AG04449 (cell line): ENCODE measurements around the gene MEIS1.
A peak's percentile ranks its signal among the peaks of the same experiment; 100 is the strongest.
"Not testable (repeated sequence)": the region's sequence is repeated elsewhere in the genome, so short reads cannot be mapped to it uniquely, and the experiment has no call there.

Experiments used
- CTCF ChIA-PET: fragments of 350-600 bp; formaldehyde crosslinking; extraction: SDS; loops from one replicate; lab custom pipeline; 2021; ENCODE audit warnings: antibody characterized with exemption; lab: Yijun Ruan, JAX
- POLR2A ChIA-PET: fragments of 400-600, 350-600 bp; formaldehyde crosslinking; extraction: SDS; loops from one replicate; lab custom pipeline; 2020; ENCODE audit warnings: antibody characterized with exemption, inconsistent platforms; lab: Yijun Ruan, JAX
- DNase-seq: peaks from one replicate; pipeline ENCODE4 v3.0.0-alpha.2; 2010; ENCODE audit warnings: low read depth, low spot score
- H3K4me3 ChIP-seq: 2 replicates; pipeline ENCODE4 v1.5.1; 2011; ENCODE audit warnings: low read depth, mild to moderate bottlenecking, control low read depth, low read length
- CTCF ChIP-seq: IDR thresholded peaks from one replicate; pipeline ENCODE4 v1.5.1; 2011; ENCODE audit warnings: mild to moderate bottlenecking, moderate library complexity, low read length, control low read depth, inconsistent platforms; ENCODE audit not compliant: insufficient read depth; ENCODE audit errors: missing control alignments

The MEIS1 gene

GRCh38 chr2:66434679-66435548 lies at the start of gene MEIS1:
MEIS1 (plus strand) TSS chr2:66435125; CDS start chr2:66435857, 732 bp downstream.
- H3K4me3 ChIP-seq: peak within 1 kb of the TSS; percentile 67
- TF ChIP-seq CTCF: no peak
- CTCF ChIA-PET: interaction anchor here (1.1 to 7.1 kb wide), 5 partner anchors 9 to 1216 kb away, joined by 3 to 62 read pairs (median 4); no protein-coding TSS in a partner anchor
- POLR2A ChIA-PET: interaction anchor here (0.6 to 3.5 kb wide), 11 partner anchors 11 to 1411 kb away, joined by 3 to 55 read pairs (median 4); no protein-coding TSS in a partner anchor
- DNase-seq: peak; percentile 97

DNA sequence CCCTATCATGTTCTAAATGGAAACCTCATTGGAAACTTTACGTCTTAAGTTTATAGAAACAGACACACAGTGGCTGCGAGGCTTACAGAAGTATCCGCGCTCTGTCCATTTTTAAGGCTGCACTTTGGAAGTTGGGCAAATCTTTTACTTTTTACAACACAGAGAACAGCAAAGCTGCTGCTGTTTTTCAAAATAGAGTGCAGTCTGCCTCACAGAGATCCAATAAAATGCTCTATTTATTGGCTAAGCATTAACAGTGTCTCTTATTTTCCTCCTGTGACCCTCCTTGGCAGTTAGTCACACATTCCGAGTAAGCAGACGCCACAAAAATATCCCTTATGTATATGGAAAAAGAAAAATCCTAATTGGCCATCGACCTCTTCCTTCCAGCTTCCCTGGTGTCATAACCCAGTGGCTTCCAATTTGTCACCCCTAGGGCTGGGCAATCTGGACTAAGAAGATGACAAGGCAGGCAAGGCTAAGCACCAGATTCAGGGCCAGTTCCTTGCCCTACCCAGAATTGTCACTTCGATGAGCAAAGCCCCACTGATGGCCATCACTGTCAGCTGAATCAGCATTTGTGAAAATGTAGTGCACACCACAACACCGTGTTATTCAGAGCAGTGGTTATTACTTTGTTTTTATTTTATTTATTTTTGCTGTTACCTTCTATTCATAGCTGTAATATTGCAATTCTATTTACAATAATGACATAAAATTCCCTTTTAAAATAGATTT lies 47.7 kb upstream of the MEIS1 start:
- CTCF ChIA-PET: no interaction called here
- TF ChIP-seq CTCF: no peak
- H3K4me3 ChIP-seq: no peak overlapping the region
- POLR2A ChIA-PET: no interaction called here
- no peak for DNase-seq

DNA sequence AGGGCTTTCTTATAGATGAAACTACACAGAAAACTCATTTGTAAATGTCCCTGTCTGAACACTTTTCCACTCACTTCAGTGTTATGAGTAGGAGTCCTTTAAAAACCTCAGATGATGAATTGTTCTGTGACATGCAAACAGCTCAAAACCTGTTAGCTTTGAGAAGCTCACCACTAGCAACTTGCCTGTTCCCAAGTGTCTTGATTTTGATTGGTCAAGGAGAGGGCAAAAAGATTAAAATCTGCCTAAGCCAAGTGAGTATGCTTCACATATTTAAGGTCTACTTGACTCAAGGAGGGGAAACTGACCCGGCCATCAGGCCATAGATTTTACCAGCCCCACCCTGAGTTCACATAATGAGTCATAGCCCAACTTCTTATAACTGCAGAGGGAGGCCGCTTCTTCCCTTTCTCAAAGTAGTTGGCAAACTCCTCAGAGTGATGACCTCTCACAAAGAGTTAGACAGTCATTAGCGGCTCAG lies 45.2 kb upstream of the MEIS1 start:
- no peak for DNase-seq
- no peak for TF ChIP-seq CTCF
- ChIA-PET CTCF (no interaction called here), POLR2A (no interaction called here)
- no peak overlapping the region for H3K4me3 ChIP-seq

DNA sequence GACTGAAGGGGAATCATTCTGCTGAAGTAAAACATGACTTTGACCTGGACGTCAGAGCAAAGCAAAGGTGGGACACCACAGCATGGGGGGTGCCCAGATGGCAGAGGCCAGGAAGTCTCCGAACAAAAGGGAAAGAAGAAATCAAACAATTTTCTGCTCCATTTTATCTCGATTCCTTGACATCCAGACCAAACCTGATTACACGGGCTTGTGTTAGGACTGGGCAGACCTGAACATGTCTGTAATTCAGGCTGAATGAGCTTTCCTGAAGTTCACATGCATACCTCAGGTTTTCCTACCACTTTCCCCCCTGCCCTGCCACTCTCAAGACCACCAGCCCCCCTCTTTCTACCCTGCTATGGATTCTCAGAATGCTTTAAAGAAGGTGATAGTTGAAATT lies 44.8 kb upstream of the MEIS1 start:
- CTCF ChIA-PET: interaction anchor here (0.8 kb wide), 1 partner anchor 1434 kb away, joined by 3 read pairs; no protein-coding TSS in a partner anchor
- POLR2A ChIA-PET: no interaction called here
- H3K4me3 ChIP-seq: no peak overlapping the region
- TF ChIP-seq CTCF: no peak
- DNase-seq: no peak

- no peak for TF ChIP-seq CTCF
- POLR2A ChIA-PET: no interaction called here
- DNase-seq: no peak
- no peak overlapping the region for H3K4me3 ChIP-seq
- CTCF ChIA-PET: interaction anchor here (0.8 kb wide), 1 partner anchor 1434 kb away, joined by 3 read pairs; no protein-coding TSS in a partner anchor
These were observed 44.1 kb upstream of the MEIS1 start for GRCh38 chr2:66390811-66391210.

DNA sequence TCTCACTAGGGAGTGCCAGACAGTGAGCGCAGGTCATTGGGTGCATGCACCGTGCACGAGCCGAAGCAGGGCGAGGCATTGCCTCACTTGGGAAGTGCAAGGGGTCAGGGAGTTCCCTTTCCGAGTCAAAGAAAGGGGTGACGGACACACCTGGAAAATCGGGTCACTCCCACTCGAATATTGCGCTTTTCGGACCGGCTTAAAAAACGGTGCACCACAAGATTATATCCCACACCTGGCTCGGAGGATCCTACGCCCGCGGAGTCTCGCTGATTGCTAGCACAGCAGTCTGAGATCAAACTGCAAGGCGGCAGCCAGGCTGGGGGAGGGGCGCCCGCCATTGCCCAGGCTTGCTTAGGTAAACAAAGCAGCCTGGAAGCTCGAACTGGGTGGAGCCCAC lies 43.7 kb upstream of the MEIS1 start:
- H3K4me3 ChIP-seq, DNase-seq, CTCF ChIA-PET, POLR2A ChIA-PET: not testable (repeated sequence)
